Neural cell (in vitro differentiated cells): ENCODE measurements around the gene RBPJL.

Experiments used
- EP300 ChIP-seq: fragments of 450-650 bp; conservative IDR thresholded peaks from 2 replicates; pipeline ENCODE4 v1.6.1; 2014; ENCODE audit warnings: antibody characterized with exemption, mild to moderate bottlenecking, moderate library complexity; ENCODE audit not compliant: poor library complexity, severe bottlenecking
- EZH2 ChIP-seq: fragments of 200-600, 300-800 bp; shearing (Covaris generic), sonication (generic); IDR thresholded peaks from 2 replicates; pipeline ENCODE4 v1.6.1; 2014; ENCODE audit warnings: antibody characterized with exemption, low read length, borderline replicate concordance, mild to moderate bottlenecking; ENCODE audit not compliant: insufficient read depth, poor library complexity, severe bottlenecking
- RAD21 ChIP-seq: fragments of 450-650 bp; conservative IDR thresholded peaks from 2 replicates; pipeline ENCODE4 v1.6.1; 2014; ENCODE audit warnings: antibody characterized with exemption, mild to moderate bottlenecking, moderate library complexity
- TF ChIP-seq, protein P1 (sequence below): fragments of 450-650 bp; IDR thresholded peaks from 2 replicates; pipeline ENCODE4 v1.5.1; 2014; ENCODE audit warnings: antibody characterized with exemption, mild to moderate bottlenecking, moderate library complexity; ENCODE audit not compliant: poor library complexity, severe bottlenecking

DNA sequence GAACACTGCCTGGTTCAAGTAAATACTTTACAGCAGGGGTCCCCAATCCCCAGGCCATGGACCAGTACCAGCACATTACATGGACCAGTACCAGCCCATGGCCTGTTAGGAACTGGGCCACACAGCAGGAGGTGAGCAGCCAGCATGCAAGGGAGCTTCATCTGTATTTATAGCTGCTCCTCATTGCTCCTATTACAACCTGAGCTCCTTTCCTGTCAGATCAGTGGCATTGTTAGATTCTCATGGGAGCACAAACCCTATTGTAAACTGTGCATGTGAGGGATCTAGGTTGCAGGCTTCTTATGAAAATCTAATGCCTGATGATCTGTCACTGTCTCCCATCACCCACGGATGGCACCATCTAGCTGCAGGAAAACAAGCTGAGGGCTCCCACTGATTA lies 12.0 kb upstream of the RBPJL start:
- TF ChIP-seq RAD21, result no peak
- no peak for TF ChIP-seq EZH2
- TF ChIP-seq EP300, result no peak
- TF ChIP-seq, protein P1, sequence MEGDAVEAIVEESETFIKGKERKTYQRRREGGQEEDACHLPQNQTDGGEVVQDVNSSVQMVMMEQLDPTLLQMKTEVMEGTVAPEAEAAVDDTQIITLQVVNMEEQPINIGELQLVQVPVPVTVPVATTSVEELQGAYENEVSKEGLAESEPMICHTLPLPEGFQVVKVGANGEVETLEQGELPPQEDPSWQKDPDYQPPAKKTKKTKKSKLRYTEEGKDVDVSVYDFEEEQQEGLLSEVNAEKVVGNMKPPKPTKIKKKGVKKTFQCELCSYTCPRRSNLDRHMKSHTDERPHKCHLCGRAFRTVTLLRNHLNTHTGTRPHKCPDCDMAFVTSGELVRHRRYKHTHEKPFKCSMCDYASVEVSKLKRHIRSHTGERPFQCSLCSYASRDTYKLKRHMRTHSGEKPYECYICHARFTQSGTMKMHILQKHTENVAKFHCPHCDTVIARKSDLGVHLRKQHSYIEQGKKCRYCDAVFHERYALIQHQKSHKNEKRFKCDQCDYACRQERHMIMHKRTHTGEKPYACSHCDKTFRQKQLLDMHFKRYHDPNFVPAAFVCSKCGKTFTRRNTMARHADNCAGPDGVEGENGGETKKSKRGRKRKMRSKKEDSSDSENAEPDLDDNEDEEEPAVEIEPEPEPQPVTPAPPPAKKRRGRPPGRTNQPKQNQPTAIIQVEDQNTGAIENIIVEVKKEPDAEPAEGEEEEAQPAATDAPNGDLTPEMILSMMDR, result no peak
